H1 (cell line): ENCODE data around the gene IQCM. TPM values are rescaled to one million over a fixed set of nuclear protein-coding genes. Genes with fewer than 3 reads are reported as not detected.

Experiments
- CTCF ChIA-PET: fragments of 300-600 bp; sonication (Branson Sonifier 250); formaldehyde crosslinking; loops from one replicate; lab custom pipeline; 2021; ENCODE audit not compliant: partially characterized antibody; lab: Charles Lee
- POLR2A ChIA-PET: fragments of 300-600 bp; sonication (Branson Sonifier 250); formaldehyde crosslinking; loops from one replicate; lab custom pipeline; 2021; ENCODE audit warnings: inconsistent platforms; ENCODE audit not compliant: partially characterized antibody; lab: Charles Lee
- DNase-seq, 2 experiments: peaks; one replicate each; pipeline versions ENCODE4 v3.0.0 to v3.0.0-alpha.2; 2010 to 2022; ENCODE audit warnings: low spot score in 2 of 2, low read depth in 1 of 2, mixed read lengths in 1 of 2
- FAIRE-seq: peaks from 2 replicates; lab custom pipeline; 2011; peaks lifted over from hg19 to GRCh38; lab: Jason Lieb, UNC
- H2AFZ ChIP-seq: 2 replicates; pipeline ENCODE4 v1.8.1; 2012; ENCODE audit warnings: low read length, inconsistent platforms
- H2AK5ac ChIP-seq: 2 replicates; pipeline ENCODE4 v1.6.1; 2013; ENCODE audit warnings: low read depth, low read length
- H2BK120ac ChIP-seq: replicated peaks from 2 replicates; pipeline ENCODE3; 2013; ENCODE audit warnings: low read depth, low read length, inconsistent platforms
- H2BK12ac ChIP-seq: 2 replicates; pipeline ENCODE4 v1.6.1; 2013; ENCODE audit warnings: low read depth, low read length
- H2BK15ac ChIP-seq: 2 replicates; pipeline ENCODE4 v1.6.1; 2013; ENCODE audit warnings: low read length
- H2BK20ac ChIP-seq: 2 replicates; pipeline ENCODE4 v1.6.1; 2013; ENCODE audit warnings: low read length
- H2BK5ac ChIP-seq: 2 replicates; pipeline ENCODE4 v1.6.1; 2013; ENCODE audit warnings: low read depth, low read length
- H3K14ac ChIP-seq: 2 replicates; pipeline ENCODE4 v1.6.1; 2013; ENCODE audit warnings: inconsistent platforms; ENCODE audit not compliant: insufficient read length
- H3K18ac ChIP-seq: 2 replicates; pipeline ENCODE4 v1.6.1; 2013; ENCODE audit warnings: low read length; ENCODE audit errors: extremely low read depth
- H3K23ac ChIP-seq: 2 replicates; pipeline ENCODE4 v1.6.1; 2013; ENCODE audit warnings: inconsistent platforms; ENCODE audit not compliant: insufficient read length
- H3K23me2 ChIP-seq: 2 replicates; pipeline ENCODE4 v1.6.1; 2013; ENCODE audit warnings: low read depth, low read length
- H3K27ac ChIP-seq: 2 replicates; pipeline ENCODE4 v1.6.1; 2011; ENCODE audit warnings: low read depth, low read length, inconsistent platforms
- H3K27me3 ChIP-seq, 4 experiments: replicated peaks in 1 of 4; 1 replicate in 1 of 4; 2 replicates in 3 of 4; pipeline versions ENCODE4 v1.6.1 to v1.8.1; 2011 to 2013; ENCODE audit warnings: low read length in 3 of 4, mild to moderate bottlenecking in 3 of 4, inconsistent platforms in 2 of 4, mixed read lengths in 2 of 4, moderate library complexity in 1 of 4; ENCODE audit not compliant: control insufficient read depth in 3 of 4, insufficient read depth in 3 of 4; ENCODE audit errors: extremely low read depth in 1 of 4
- H3K36me3 ChIP-seq, 4 experiments: 2 replicates each; pipeline versions ENCODE4 v1.6.1 to v1.8.1; 2011 to 2013; ENCODE audit warnings: mild to moderate bottlenecking in 4 of 4, low read length in 3 of 4, moderate library complexity in 2 of 4, control low read depth in 1 of 4, inconsistent platforms in 1 of 4; ENCODE audit not compliant: insufficient read depth in 4 of 4, control insufficient read depth in 2 of 4
- H3K4ac ChIP-seq: replicated peaks from 2 replicates; pipeline ENCODE3; 2013; ENCODE audit warnings: low read length, low read depth, mixed read lengths, inconsistent platforms; ENCODE audit not compliant: insufficient read length
- H3K4me1 ChIP-seq, 4 experiments: replicated peaks in 1 of 4; 1 replicate in 1 of 4; 2 replicates in 3 of 4; pipeline versions ENCODE4 v1.6.1 to v1.8.1; 2011 to 2013; ENCODE audit warnings: low read length in 3 of 4, inconsistent platforms in 2 of 4, mixed read lengths in 1 of 4; ENCODE audit not compliant: insufficient read depth in 4 of 4, control insufficient read depth in 3 of 4
- H3K4me2 ChIP-seq, 2 experiments: 2 replicates each; pipeline versions ENCODE4 v1.6.1 to v1.8.1; 2011 to 2013; ENCODE audit warnings: low read depth in 2 of 2, low read length in 2 of 2, control low read depth in 1 of 2, inconsistent platforms in 1 of 2, mild to moderate bottlenecking in 1 of 2; ENCODE audit not compliant: insufficient read depth in 1 of 2
- H3K4me3 ChIP-seq, 4 experiments: fragments of 200-600, 300-600 bp in 1 of 4; sonication (generic), shearing (Covaris generic), sonication (Bioruptor Twin) in 1 of 4; 2 replicates each; pipeline versions ENCODE4 v1.5.1 to v1.8.1; 2011 to 2016; ENCODE audit warnings: low read length in 4 of 4, low read depth in 3 of 4, control low read depth in 2 of 4, inconsistent platforms in 2 of 4, mild to moderate bottlenecking in 2 of 4, mixed read lengths in 1 of 4, moderate library complexity in 1 of 4; ENCODE audit not compliant: insufficient read depth in 2 of 4; ENCODE audit errors: extremely low read depth in 1 of 4
- H3K56ac ChIP-seq: replicated peaks from 2 replicates; pipeline ENCODE3; 2013; ENCODE audit warnings: low read depth, mild to moderate bottlenecking, mixed read lengths, low read length, inconsistent platforms; ENCODE audit not compliant: insufficient read length
- H3K79me1 ChIP-seq: 2 replicates; pipeline ENCODE4 v1.6.1; 2013; ENCODE audit warnings: low read depth, low read length, control low read depth
- H3K79me2 ChIP-seq, 2 experiments: 2 replicates each; pipeline versions ENCODE4 v1.6.1 to v1.8.1; 2012 to 2013; ENCODE audit warnings: low read length in 2 of 2, mild to moderate bottlenecking in 2 of 2, inconsistent platforms in 1 of 2; ENCODE audit not compliant: insufficient read depth in 2 of 2, control insufficient read depth in 1 of 2
- H3K9ac ChIP-seq, 4 experiments: replicated peaks in 1 of 4; 1 replicate in 1 of 4; 2 replicates in 3 of 4; pipeline versions ENCODE4 v1.6.1 to v1.8.1; 2011 to 2013; ENCODE audit warnings: low read depth in 3 of 4, low read length in 3 of 4, control low read depth in 2 of 4, mild to moderate bottlenecking in 2 of 4, moderate library complexity in 2 of 4, inconsistent platforms in 1 of 4; ENCODE audit errors: extremely low read depth in 1 of 4
- H3K9me3 ChIP-seq, 2 experiments: 2 replicates each; pipeline versions ENCODE4 v1.6.1 to v1.8.1; 2012 to 2013; ENCODE audit warnings: mild to moderate bottlenecking in 2 of 2, moderate library complexity in 2 of 2, control low read depth in 1 of 2, inconsistent platforms in 1 of 2, low read depth in 1 of 2, low read length in 1 of 2, mixed read lengths in 1 of 2; ENCODE audit not compliant: insufficient read depth in 2 of 2
- H4K20me1 ChIP-seq, 2 experiments: replicated peaks in 1 of 2; 2 replicates each; pipeline versions ENCODE3 to v1.8.1; 2011 to 2013; ENCODE audit warnings: inconsistent platforms in 2 of 2, low read length in 2 of 2, mild to moderate bottlenecking in 1 of 2; ENCODE audit not compliant: insufficient read depth in 2 of 2, control insufficient read depth in 1 of 2
- H4K5ac ChIP-seq: 2 replicates; pipeline ENCODE4 v1.6.1; 2013; ENCODE audit warnings: low read length, low read depth, mixed read lengths, inconsistent platforms; ENCODE audit not compliant: insufficient read length
- H4K8ac ChIP-seq: 2 replicates; pipeline ENCODE4 v1.8.0; 2013; ENCODE audit warnings: mild to moderate bottlenecking, moderate library complexity, low read length, inconsistent platforms; ENCODE audit not compliant: insufficient read depth; ENCODE audit errors: extremely low read depth
- H4K91ac ChIP-seq: replicated peaks from 2 replicates; pipeline ENCODE3; 2013; ENCODE audit warnings: low read length, mixed read lengths, inconsistent platforms; ENCODE audit not compliant: insufficient read length
- RAD21 ChIP-seq, 2 experiments: IDR thresholded peaks in 1 of 2; conservative IDR thresholded peaks in 1 of 2; 2 replicates each; pipeline ENCODE4 v1.6.1; 2011; ENCODE audit warnings: low read depth in 2 of 2, low read length in 2 of 2, improper control_type of control experiment in 1 of 2, inconsistent platforms in 1 of 2, mild to moderate bottlenecking in 1 of 2, moderate library complexity in 1 of 2
- SAP30 ChIP-seq: fragments of 300-600 bp; sonication (generic); IDR thresholded peaks from 2 replicates; pipeline ENCODE4 v1.7.1; 2012; ENCODE audit warnings: low read length, moderate library complexity, mild to moderate bottlenecking, inconsistent platforms; ENCODE audit not compliant: insufficient read depth, insufficient replicate concordance
- WGBS, 2 experiments: shearing (Covaris generic) in 1 of 2; methylation state at CpG; one replicate each; pipeline versions ENCODE4 v1.1.6 to v1.1.7; 2013 to 2015; ENCODE audit warnings: low lambda C conversion rate in 2 of 2, mixed read lengths in 2 of 2, inconsistent platforms in 1 of 2, low coverage in 1 of 2, missing lambda C conversion rate in 1 of 2; ENCODE audit not compliant: insufficient replicate concordance in 2 of 2, insufficient coverage in 1 of 2, insufficient read length in 1 of 2; ENCODE audit errors: extremely low coverage in 1 of 2, missing lambda C conversion rate in 1 of 2; 5-methylcytosine and 5-hydroxymethylcytosine counted together
- polyA plus RNA-seq, 7 experiments: library from polyadenylated mRNA; depleted of rRNA in 3 of 7; stranded (reverse) in 5 of 7; unstranded in 2 of 7; fragments of >200 nt in 5 of 7; fragments of 200-250 nt in 2 of 7; gene quantifications; 1 replicate in 5 of 7; 2 replicates in 1 of 7; 4 replicates in 1 of 7; pipeline versions ENCODE4 v1.2.1 to v1.2.3, GENCODE V29; 2011 to 2013; ENCODE audit warnings: missing spikeins in 2 of 7, mixed read lengths in 2 of 7
- total RNA-seq: library from RNA; stranded (reverse); fragmentation: NEBNext Ultra II Directional; extraction: Animal tissue kit (Norgen Biotek cat#: 25700); gene quantifications from 2 replicates; pipeline ENCODE4 v1.2.1, GENCODE V29; 2021

Gene IQCM
- total and polyA plus RNA-seq, 2 of the 8 experiments (the other 6 are each of a cell fraction or from before 2014, with no cell fraction given) = not detected

GRCh38 chr4:149716728-149717127, 98.9 kb downstream of the IQCM start:
- Histone ChIP-seq H2BK15ac (no peak overlapping the region), H3K9ac (no peak overlapping the region), H4K5ac (no peak overlapping the region), H2BK5ac (no peak overlapping the region), H4K91ac (no peak overlapping the region), H3K4me2 (no peak overlapping the region), H3K4ac (no peak overlapping the region), H3K4me1 (peaks cover 0 to 2% (median 0%) of the 10 kb centered on the region in 4 experiments; a peak in 1 of 7 replicates), H3K36me3 (no peaks in the 10 kb centered on the region), H3K23ac (no peak overlapping the region), H2BK12ac (no peak overlapping the region), H3K27ac (no peak overlapping the region), H4K20me1 (no peaks in the 10 kb centered on the region), H3K79me2 (no peaks in the 10 kb centered on the region), H3K79me1 (no peaks in the 10 kb centered on the region), H3K18ac (no peak overlapping the region), H2BK120ac (no peak overlapping the region), H3K4me3 (no peak overlapping the region), H4K8ac (no peak overlapping the region), H3K23me2 (no peaks in the 10 kb centered on the region), H2AK5ac (no peak overlapping the region), H3K9me3 (no peaks in the 10 kb centered on the region), H3K56ac (no peak overlapping the region), H2BK20ac (no peak overlapping the region), H3K27me3 (no peaks in the 10 kb centered on the region), H2AFZ (no peak overlapping the region), H3K14ac (no peak overlapping the region)
- DNase-seq = no peak
- no peak for FAIRE-seq
- WGBS, 2 experiments = 70% methylated on average over 1 of the region's 1 CpG; no CpG with 5 or more reads in 1 of the 2 experiments
- ChIA-PET POLR2A (no interaction called here), CTCF (no interaction called here)
- TF ChIP-seq RAD21 (IDR thresholded peaks at IDR 0.05 in 1 of 2, conservative IDR thresholded peaks at IDR 0.05 in 1 of 2; ENCODE audit: low read depth in 2 of 2, low read length in 2 of 2) (no peak), SAP30 (no peak)
